CD14-positive monocyte (primary cell): ENCODE results near the gene CPT2. TPM values are rescaled to one million over a fixed set of nuclear protein-coding genes. Genes with fewer than 3 reads are reported as not detected.
A peak's percentile ranks its signal among the peaks of the same experiment; 100 is the strongest.

Experiments used
- DNase-seq, 3 donors: peaks; one replicate each; pipeline ENCODE4 v3.0.0-alpha.2; 2011 to 2022
- H2AFZ ChIP-seq: 2 replicates; pipeline ENCODE4 v1.6.0; 2012; ENCODE audit warnings: mild to moderate bottlenecking, low read depth, low read length, inconsistent platforms; ENCODE audit not compliant: insufficient read depth, poor library complexity, severe bottlenecking
- H3K27ac ChIP-seq, 2 donors: 1 replicate in 1 of 2; 2 replicates in 1 of 2; pipeline ENCODE4 v1.5.1; 2012 to 2013; ENCODE audit warnings: low read length in 2 of 2, control low read depth in 1 of 2, inconsistent platforms in 1 of 2, low read depth in 1 of 2, mild to moderate bottlenecking in 1 of 2
- H3K27me3 ChIP-seq, 2 donors: one replicate each; pipeline versions ENCODE4 v1.6.0 to v1.6.1; 2011 to 2013; ENCODE audit warnings: low read length in 2 of 2; ENCODE audit not compliant: control insufficient read depth in 2 of 2, insufficient read depth in 2 of 2
- H3K36me3 ChIP-seq, 2 donors: replicated peaks in 1 of 2; 1 replicate in 1 of 2; 2 replicates in 1 of 2; pipeline versions ENCODE4 v1.5.1 to v1.6.1; 2012 to 2013; ENCODE audit warnings: low read length in 2 of 2, control low read depth in 1 of 2, inconsistent platforms in 1 of 2, mild to moderate bottlenecking in 1 of 2; ENCODE audit not compliant: insufficient read depth in 2 of 2, control insufficient read depth in 1 of 2
- H3K4me1 ChIP-seq, 2 donors: 1 replicate in 1 of 2; 2 replicates in 1 of 2; pipeline versions ENCODE4 v1.5.1 to v1.6.1; 2012 to 2013; ENCODE audit warnings: low read length in 2 of 2, control low read depth in 1 of 2, inconsistent platforms in 1 of 2, mild to moderate bottlenecking in 1 of 2, moderate library complexity in 1 of 2; ENCODE audit not compliant: insufficient read depth in 2 of 2, control insufficient read depth in 1 of 2
- H3K4me2 ChIP-seq: replicated peaks from 2 replicates; pipeline ENCODE3; 2012; ENCODE audit warnings: low read length, moderate library complexity, mild to moderate bottlenecking; ENCODE audit not compliant: poor library complexity, severe bottlenecking; ENCODE audit errors: extremely low read depth
- H3K4me3 ChIP-seq, 3 experiments: fragments of 200-600 bp in 1 of 3; sonication (generic) in 1 of 3; replicated peaks in 1 of 3; 1 replicate in 2 of 3; 2 replicates in 1 of 3; pipeline ENCODE4 v1.5.1; 2011 to 2013; ENCODE audit warnings: low read length in 3 of 3, mild to moderate bottlenecking in 3 of 3, control low read depth in 2 of 3, low read depth in 2 of 3, inconsistent platforms in 1 of 3, moderate library complexity in 1 of 3
- H3K79me2 ChIP-seq: 2 replicates; pipeline ENCODE4 v1.6.0; 2012; ENCODE audit warnings: mild to moderate bottlenecking, control low read depth, inconsistent platforms, low read length, moderate library complexity; ENCODE audit not compliant: insufficient read depth
- H3K9ac ChIP-seq: 2 replicates; pipeline ENCODE4 v1.6.0; 2017; ENCODE audit warnings: low read length, mild to moderate bottlenecking; ENCODE audit not compliant: insufficient read depth, poor library complexity, severe bottlenecking
- H3K9me3 ChIP-seq, 2 donors: replicated peaks in 1 of 2; 1 replicate in 1 of 2; 2 replicates in 1 of 2; pipeline versions ENCODE4 v1.5.1 to v1.6.1; 2012 to 2013; ENCODE audit warnings: low read length in 2 of 2, control low read depth in 1 of 2; ENCODE audit not compliant: control insufficient read depth in 1 of 2, insufficient read depth in 1 of 2
- H4K20me1 ChIP-seq: 2 replicates; pipeline ENCODE4 v1.6.0; 2012; ENCODE audit warnings: mild to moderate bottlenecking, low read length, control low read depth, moderate library complexity; ENCODE audit not compliant: insufficient read depth
- H3K27ac Mint-ChIP-seq, 7 donors: one replicate each; pipeline ENCODE4 v1.8.0; 2020; ENCODE audit warnings: mild to moderate bottlenecking in 7 of 7, mixed read lengths in 7 of 7, moderate library complexity in 6 of 7, inconsistent platforms in 2 of 7
- H3K27me3 Mint-ChIP-seq, 3 donors: one replicate each; pipeline ENCODE4 v1.8.0; 2021 to 2022; ENCODE audit warnings: low read depth in 3 of 3, mild to moderate bottlenecking in 3 of 3, mixed read lengths in 3 of 3, moderate library complexity in 3 of 3, inconsistent platforms in 1 of 3
- H3K36me3 Mint-ChIP-seq, 2 donors: one replicate each; pipeline ENCODE4 v1.8.0; 2020; ENCODE audit warnings: mixed read lengths in 2 of 2, inconsistent platforms in 1 of 2, mild to moderate bottlenecking in 1 of 2
- H3K4me1 Mint-ChIP-seq: one replicate; pipeline ENCODE4 v1.8.0; 2020; ENCODE audit warnings: mild to moderate bottlenecking, mixed read lengths
- H3K4me3 Mint-ChIP-seq, 2 donors: one replicate each; pipeline ENCODE4 v1.8.0; 2020; ENCODE audit warnings: mild to moderate bottlenecking in 2 of 2, mixed read lengths in 2 of 2, moderate library complexity in 1 of 2
- H3K9me3 Mint-ChIP-seq, 7 donors: one replicate each; pipeline ENCODE4 v1.8.0; 2020 to 2022; ENCODE audit warnings: mixed read lengths in 7 of 7, mild to moderate bottlenecking in 6 of 7, moderate library complexity in 6 of 7, inconsistent platforms in 2 of 7
- WGBS: methylation state at CpG from one replicate; pipeline ENCODE4 v1.1.5; 2013; ENCODE audit warnings: missing lambda C conversion rate; ENCODE audit not compliant: insufficient coverage; 5-methylcytosine and 5-hydroxymethylcytosine counted together
- intact Hi-C, 2 donors: fragments of 100-400 bp; cut with micrococcal nuclease; formaldehyde crosslinking; loops; one replicate each; pipeline versions ENCODE4 v1.15.0 to v1.15.1; 2023
- polyA plus RNA-seq, 3 donors: library from polyadenylated mRNA; depleted of rRNA in 1 of 3; unstranded in 2 of 3; stranded (reverse) in 1 of 3; fragments of 300-500 nt in 2 of 3; fragments of >200 nt in 1 of 3; fragmentation: Illumina TruSeq in 2 of 3; gene quantifications; 1 replicate in 2 of 3; 2 replicates in 1 of 3; pipeline ENCODE4 v1.2.3, GENCODE V29; 2012 to 2021
- TF ChIP-seq, protein P1 (sequence below): fragments of 200-600 bp; IDR thresholded peaks from one replicate; pipeline ENCODE4 v1.8.0; 2022; ENCODE audit warnings: antibody characterized with exemption, mild to moderate bottlenecking

Gene CPT2
- polyA plus RNA-seq, 3 donors: 7.6 to 29.6 (median 20.2) TPM

DNA sequence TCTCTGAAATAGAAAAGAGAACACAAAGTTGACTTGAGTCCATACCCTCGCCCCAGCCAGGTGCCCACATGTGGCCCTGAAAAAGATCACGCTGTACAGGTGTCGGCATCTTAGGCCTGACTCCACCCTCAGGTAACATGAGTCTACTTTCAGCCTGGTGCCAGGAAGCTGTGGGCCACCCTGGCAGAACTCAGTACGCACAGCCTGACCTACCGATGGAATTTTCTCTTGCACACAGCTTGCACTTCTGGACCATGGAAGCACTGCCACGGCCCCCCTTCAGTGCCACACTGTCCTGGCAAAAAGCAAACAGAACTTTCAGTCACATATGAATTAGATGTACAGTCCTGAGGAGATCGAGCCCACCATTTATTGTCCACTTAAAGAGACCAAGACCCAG lies 21.6 kb downstream of the CPT2 start:
- Histone ChIP-seq H3K27me3 (no peaks in the 10 kb centered on the region), H3K36me3 (peaks cover 24 to 46% of the 10 kb centered on the region in 2 donors), H3K79me2 (peaks cover 13% of the 10 kb centered on the region), H3K9me3 (no peaks in the 10 kb centered on the region), H2AFZ (no peak overlapping the region), H3K4me1 (peaks cover 17 to 28% of the 10 kb centered on the region in 2 donors), H3K4me3 (no peak overlapping the region), H4K20me1 (no peaks in the 10 kb centered on the region), H3K27ac (no peak overlapping the region), H3K9ac (no peak overlapping the region), H3K4me2 (no peak overlapping the region)
- DNase-seq: no peak
- H3K9me3 Mint-ChIP-seq: no peaks in the 10 kb centered on the region
- TF ChIP-seq, protein P1, sequence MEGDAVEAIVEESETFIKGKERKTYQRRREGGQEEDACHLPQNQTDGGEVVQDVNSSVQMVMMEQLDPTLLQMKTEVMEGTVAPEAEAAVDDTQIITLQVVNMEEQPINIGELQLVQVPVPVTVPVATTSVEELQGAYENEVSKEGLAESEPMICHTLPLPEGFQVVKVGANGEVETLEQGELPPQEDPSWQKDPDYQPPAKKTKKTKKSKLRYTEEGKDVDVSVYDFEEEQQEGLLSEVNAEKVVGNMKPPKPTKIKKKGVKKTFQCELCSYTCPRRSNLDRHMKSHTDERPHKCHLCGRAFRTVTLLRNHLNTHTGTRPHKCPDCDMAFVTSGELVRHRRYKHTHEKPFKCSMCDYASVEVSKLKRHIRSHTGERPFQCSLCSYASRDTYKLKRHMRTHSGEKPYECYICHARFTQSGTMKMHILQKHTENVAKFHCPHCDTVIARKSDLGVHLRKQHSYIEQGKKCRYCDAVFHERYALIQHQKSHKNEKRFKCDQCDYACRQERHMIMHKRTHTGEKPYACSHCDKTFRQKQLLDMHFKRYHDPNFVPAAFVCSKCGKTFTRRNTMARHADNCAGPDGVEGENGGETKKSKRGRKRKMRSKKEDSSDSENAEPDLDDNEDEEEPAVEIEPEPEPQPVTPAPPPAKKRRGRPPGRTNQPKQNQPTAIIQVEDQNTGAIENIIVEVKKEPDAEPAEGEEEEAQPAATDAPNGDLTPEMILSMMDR: no peak
- 79% methylated on average over 6 of the region's 7 CpGs for WGBS
- intact Hi-C loops: no loop called here
- H3K27me3 Mint-ChIP-seq: peaks cover 0 to 2% (median 0%) of the 10 kb centered on the region in 3 donors
- peak overlapping the region in 1 of 7 donors; percentile 59 for H3K27ac Mint-ChIP-seq
- H3K36me3 Mint-ChIP-seq: peaks cover 34 to 38% of the 10 kb centered on the region in 2 donors
- peaks cover 33% of the 10 kb centered on the region for H3K4me1 Mint-ChIP-seq
- H3K4me3 Mint-ChIP-seq: no peak overlapping the region

DNA sequence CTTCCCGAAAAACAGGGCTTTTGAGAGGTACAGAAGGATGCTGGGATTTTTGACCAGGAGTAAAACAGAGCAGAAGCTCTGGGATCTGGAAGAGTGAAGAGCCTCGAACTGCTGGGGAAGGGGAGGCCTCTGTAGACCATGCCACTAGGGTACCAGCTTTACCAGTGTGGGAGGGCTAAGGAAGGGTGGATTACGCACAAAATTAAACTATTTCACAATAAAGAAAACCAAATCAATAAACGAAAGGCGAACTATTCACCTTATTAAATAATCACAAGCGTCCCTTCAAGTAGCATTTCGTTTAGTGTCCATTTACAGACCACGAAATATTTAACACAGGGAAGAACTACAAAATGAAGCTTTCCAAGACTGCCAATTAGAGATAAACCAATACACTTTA lies 23.1 kb downstream of the CPT2 start:
- Histone ChIP-seq H3K9ac (peak overlapping the region; percentile 84), H3K36me3 (peaks cover 10 to 31% of the 10 kb centered on the region in 2 donors), H3K4me1 (peaks cover 17 to 28% of the 10 kb centered on the region in 2 donors), H2AFZ (peak overlapping the region; percentile 98), H3K9me3 (no peaks in the 10 kb centered on the region), H3K4me3 (peak overlapping the region; percentile 73 to 91 (median 88)), H3K4me2 (peak overlapping the region; percentile 77), H3K27ac (peak overlapping the region; percentile 64 to 88), H3K27me3 (no peaks in the 10 kb centered on the region), H4K20me1 (no peaks in the 10 kb centered on the region), H3K79me2 (peaks cover 13% of the 10 kb centered on the region)
- DNase-seq: no peak
- Mint-ChIP-seq H3K36me3 (peaks cover 18 to 22% of the 10 kb centered on the region in 2 donors), H3K9me3 (no peaks in the 10 kb centered on the region), H3K27ac (peak overlapping the region; percentile 87 to 96 (median 92)), H3K4me1 (peaks cover 33% of the 10 kb centered on the region), H3K27me3 (peaks cover 0 to 2% (median 0%) of the 10 kb centered on the region in 3 donors), H3K4me3 (peak overlapping the region; percentile 87 to 94)
- intact Hi-C loops: no loop called here
- WGBS: 33% methylated on average over 5 of the region's 8 CpGs
- TF ChIP-seq, protein P1: no peak
